A549 treated with GW870086 at 1 μM for 4 hours (cell line): Measurements from ENCODE around the gene MRPL9. TPM values are rescaled to one million over a fixed set of nuclear protein-coding genes. Genes with fewer than 3 reads are reported as not detected.

Experiments used
- total RNA-seq: library from RNA; stranded (reverse); fragments of 200-300 nt; extraction: Qiagen RNA extraction; gene quantifications from 5 replicates; pipeline ENCODE4 v1.2.3, GENCODE V29; 2022; ENCODE audit warnings: low read depth

The MRPL9 gene
- 79.8 to 98.7 TPM (median 85.9 TPM) in 5 replicates for total RNA-seq

GRCh38 chr1:151762941-151763921 lies at the start of gene MRPL9:
Gene MRPL9, minus strand, starts transcription at chr1:151763496. Its CDS starts 17 bp downstream, at chr1:151763479.

GRCh38 chr1:151805066-151805820 lies 41.9 kb upstream of the MRPL9 start, which contains the start of gene LINGO4:
Gene LINGO4, minus strand, starts transcription at chr1:151805419. Its CDS starts 2,715 bp downstream, at chr1:151802704.

GRCh38 chr1:151790071-151790939 lies 27.0 kb upstream of the MRPL9 start, which contains the start of gene TDRKH:
Gene TDRKH, minus strand, starts transcription at chr1:151790500. Its CDS starts 7,478 bp downstream, at chr1:151783022.

GRCh38 chr1:151720974-151721787 lies 42.1 kb downstream of the MRPL9 start, which contains the start of gene RIIAD1:
Gene RIIAD1, plus strand, starts transcription at chr1:151721522. Its CDS starts 15 bp downstream, at chr1:151721537.

GRCh38 chr1:151716771-151717631 lies 46.3 kb downstream of the MRPL9 start, which contains the start of gene CELF3:
Gene CELF3, minus strand, starts transcription at chr1:151716803. Its CDS starts 783 bp downstream, at chr1:151716020.

Other genes starting within 250 kb of the MRPL9 start
- gene TUFT1, start 223.2 kb downstream of the MRPL9 start, total RNA-seq: 9.7 to 11.6 TPM (median 10.3 TPM) in 5 replicates
- gene SNX27, start 151.4 kb downstream of the MRPL9 start, total RNA-seq: 7.9 to 11.6 TPM (median 8.1 TPM) in 5 replicates
- gene CELF3, start 46.7 kb downstream of the MRPL9 start, total RNA-seq: 0.05 TPM in 1 of 5 replicates, not detected in the others
- not detected in 5 replicates for gene RIIAD1, start 42.0 kb downstream of the MRPL9 start, total RNA-seq
- 4.6 to 6.3 TPM (median 5.8 TPM) in 5 replicates for gene TDRKH, start 27.0 kb upstream of the MRPL9 start, total RNA-seq
- gene LINGO4, start 41.9 kb upstream of the MRPL9 start, total RNA-seq: not detected in 5 replicates
- 0.03 to 0.08 TPM (median 0.06 TPM) in 3 of 5 replicates, not detected in the others for gene RORC, start 68.3 kb upstream of the MRPL9 start, total RNA-seq
- gene C2CD4D, start 76.3 kb upstream of the MRPL9 start, total RNA-seq: 0.07 TPM in 1 of 5 replicates, not detected in the others
- gene THEM5, start 90.2 kb upstream of the MRPL9 start, total RNA-seq: not detected in 5 replicates
- gene THEM4, start 146.0 kb upstream of the MRPL9 start, total RNA-seq: 13.9 to 14.4 TPM (median 14.3 TPM) in 5 replicates
- gene S100A10, start 230.4 kb upstream of the MRPL9 start, total RNA-seq: 2,300 to 2,794 TPM (median 2,546 TPM) in 5 replicates